ENCODE measurements around the gene MTUS2. TPM values are rescaled to one million over a fixed set of nuclear protein-coding genes. Genes with fewer than 3 reads are reported as not detected.

MTUS2 gene
- total and polyA plus RNA-seq, 9 of the 15 experiments (the other 6 are each of a cell fraction or from before 2014, with no cell fraction given): 0.01 to 0.28 (median 0.06) TPM; not detected in 1

DNA sequence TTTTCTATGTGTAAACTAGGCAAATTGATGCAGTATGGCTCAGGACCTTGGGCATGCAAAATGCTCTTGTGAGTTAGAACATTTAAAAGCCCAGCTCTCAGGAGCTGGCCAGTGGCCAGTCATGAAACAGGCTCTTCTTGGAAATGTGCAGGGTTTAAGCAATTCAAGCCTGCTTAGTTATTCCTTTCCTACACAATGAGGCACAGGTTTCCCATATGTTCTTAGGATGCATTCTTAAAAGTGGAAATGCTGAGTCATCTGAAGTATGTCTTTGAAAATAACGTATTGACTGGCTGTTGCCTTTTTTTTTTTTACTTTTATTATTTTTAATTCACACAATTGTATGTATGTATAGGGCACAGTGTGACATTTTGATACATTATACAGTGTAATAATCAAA lies 474.7 kb downstream of the MTUS2 start:
- CTCF ChIA-PET (ENCODE audit: low intra/inter-chr PET ratio): interaction anchor here (0.7 kb wide), 1 partner anchor 9 kb away, joined by 3 read pairs; no protein-coding TSS in a partner anchor
- no peak for TF ChIP-seq RFX1 (IDR thresholded peaks at IDR 0.05)
- peak; percentile 65; the same call in 1 of the 2 replicates for TF ChIP-seq MAFK (IDR thresholded peaks at IDR 0.05; ENCODE audit: low read length)
- no peak for TF ChIP-seq NCOA2 (IDR thresholded peaks at IDR 0.05; ENCODE audit: partially characterized antibody in 2 of 2)
- TF ChIP-seq PRPF4 (IDR thresholded peaks at IDR 0.05; ENCODE audit: insufficient read depth, low read depth, low read length, poor library complexity, severe bottlenecking): no peak
- no peak for TF ChIP-seq NCOA6 (IDR thresholded peaks at IDR 0.05)
- TF ChIP-seq ZNF766 (CRISPR knock-in tag; conservative IDR thresholded peaks at IDR 0.05): no peak
- no peak for TF ChIP-seq MECOM (CRISPR knock-in tag; IDR thresholded peaks at IDR 0.05)
- TF ChIP-seq, protein P1, sequence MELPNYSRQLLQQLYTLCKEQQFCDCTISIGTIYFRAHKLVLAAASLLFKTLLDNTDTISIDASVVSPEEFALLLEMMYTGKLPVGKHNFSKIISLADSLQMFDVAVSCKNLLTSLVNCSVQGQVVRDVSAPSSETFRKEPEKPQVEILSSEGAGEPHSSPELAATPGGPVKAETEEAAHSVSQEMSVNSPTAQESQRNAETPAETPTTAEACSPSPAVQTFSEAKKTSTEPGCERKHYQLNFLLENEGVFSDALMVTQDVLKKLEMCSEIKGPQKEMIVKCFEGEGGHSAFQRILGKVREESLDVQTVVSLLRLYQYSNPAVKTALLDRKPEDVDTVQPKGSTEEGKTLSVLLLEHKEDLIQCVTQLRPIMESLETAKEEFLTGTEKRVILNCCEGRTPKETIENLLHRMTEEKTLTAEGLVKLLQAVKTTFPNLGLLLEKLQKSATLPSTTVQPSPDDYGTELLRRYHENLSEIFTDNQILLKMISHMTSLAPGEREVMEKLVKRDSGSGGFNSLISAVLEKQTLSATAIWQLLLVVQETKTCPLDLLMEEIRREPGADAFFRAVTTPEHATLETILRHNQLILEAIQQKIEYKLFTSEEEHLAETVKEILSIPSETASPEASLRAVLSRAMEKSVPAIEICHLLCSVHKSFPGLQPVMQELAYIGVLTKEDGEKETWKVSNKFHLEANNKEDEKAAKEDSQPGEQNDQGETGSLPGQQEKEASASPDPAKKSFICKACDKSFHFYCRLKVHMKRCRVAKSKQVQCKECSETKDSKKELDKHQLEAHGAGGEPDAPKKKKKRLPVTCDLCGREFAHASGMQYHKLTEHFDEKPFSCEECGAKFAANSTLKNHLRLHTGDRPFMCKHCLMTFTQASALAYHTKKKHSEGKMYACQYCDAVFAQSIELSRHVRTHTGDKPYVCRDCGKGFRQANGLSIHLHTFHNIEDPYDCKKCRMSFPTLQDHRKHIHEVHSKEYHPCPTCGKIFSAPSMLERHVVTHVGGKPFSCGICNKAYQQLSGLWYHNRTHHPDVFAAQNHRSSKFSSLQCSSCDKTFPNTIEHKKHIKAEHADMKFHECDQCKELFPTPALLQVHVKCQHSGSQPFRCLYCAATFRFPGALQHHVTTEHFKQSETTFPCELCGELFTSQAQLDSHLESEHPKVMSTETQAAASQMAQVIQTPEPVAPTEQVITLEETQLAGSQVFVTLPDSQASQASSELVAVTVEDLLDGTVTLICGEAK (IDR thresholded peaks at IDR 0.05): no peak
- TF ChIP-seq, protein P1 (CRISPR knock-in tag; IDR thresholded peaks at IDR 0.05): no peak
- TF ChIP-seq NFE2L1 (tag; IDR thresholded peaks at IDR 0.05; ENCODE audit: borderline replicate concordance, low read depth): peak; percentile 23; the same call in 1 of the 2 replicates
- TF ChIP-seq C11orf30 (IDR thresholded peaks at IDR 0.05; ENCODE audit: low read depth): peak; percentile 49; the same call in 1 of the 2 replicates
- TF ChIP-seq, protein P2, sequence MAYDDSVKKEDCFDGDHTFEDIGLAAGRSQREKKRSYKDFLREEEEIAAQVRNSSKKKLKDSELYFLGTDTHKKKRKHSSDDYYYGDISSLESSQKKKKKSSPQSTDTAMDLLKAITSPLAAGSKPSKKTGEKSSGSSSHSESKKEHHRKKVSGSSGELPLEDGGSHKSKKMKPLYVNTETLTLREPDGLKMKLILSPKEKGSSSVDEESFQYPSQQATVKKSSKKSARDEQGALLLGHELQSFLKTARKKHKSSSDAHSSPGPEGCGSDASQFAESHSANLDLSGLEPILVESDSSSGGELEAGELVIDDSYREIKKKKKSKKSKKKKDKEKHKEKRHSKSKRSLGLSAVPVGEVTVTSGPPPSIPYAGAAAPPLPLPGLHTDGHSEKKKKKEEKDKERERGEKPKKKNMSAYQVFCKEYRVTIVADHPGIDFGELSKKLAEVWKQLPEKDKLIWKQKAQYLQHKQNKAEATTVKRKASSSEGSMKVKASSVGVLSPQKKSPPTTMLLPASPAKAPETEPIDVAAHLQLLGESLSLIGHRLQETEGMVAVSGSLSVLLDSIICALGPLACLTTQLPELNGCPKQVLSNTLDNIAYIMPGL (CRISPR knock-in tag; IDR thresholded peaks at IDR 0.05): no peak
- TF ChIP-seq NFE2 (IDR thresholded peaks at IDR 0.05; ENCODE audit: low read depth): peak; percentile 47
- TF ChIP-seq ZNF184 (CRISPR knock-in tag; IDR thresholded peaks at IDR 0.05): no peak

More for the DNA sequence above, 474.7 kb downstream of the MTUS2 start:
- DNase-seq (ENCODE audit: extremely low read depth in 1 of 4, low spot score in 3 of 4) (no peak), ATAC-seq (no peak), FAIRE-seq (no peak)
- H3K27me3 ChIP-seq (ENCODE audit: control insufficient read depth in 2 of 2, insufficient read depth in 2 of 2, low read length in 2 of 2): no peaks in the 10 kb centered on the region
- H2AFZ ChIP-seq (ENCODE audit: low read depth, low read length): no peak overlapping the region
- H3K4me3 ChIP-seq: no peak overlapping the region
- H3K9me3 ChIP-seq (replicated peaks; ENCODE audit: control insufficient read depth, insufficient read depth, low read depth, low read length): no peaks in the 10 kb centered on the region
- no TSS peak for BruUV-seq (replicated peaks)
- H3K4me2 ChIP-seq (ENCODE audit: insufficient read depth, low read length): no peak overlapping the region
- intact Hi-C loops (cut with micrococcal nuclease) (no loop called here), in situ Hi-C loops (cut with MboI) (no loop called here)
- no peak overlapping the region for H3K27ac ChIP-seq (ENCODE audit: extremely low read depth, low read depth, low read length)
- H3K36me3 ChIP-seq (ENCODE audit: control insufficient read depth, insufficient read depth, low read length): no peaks in the 10 kb centered on the region
- H3K4me1 ChIP-seq (replicated peaks in 1 of 2; ENCODE audit: control insufficient read depth in 2 of 2, insufficient read depth in 2 of 2, low read length in 2 of 2): no peaks in the 10 kb centered on the region
- POLR2A ChIA-PET: no interaction called here
- H4K20me1 ChIP-seq (replicated peaks; ENCODE audit: control insufficient read depth, insufficient read depth, low read length): no peaks in the 10 kb centered on the region
- H3K79me2 ChIP-seq (ENCODE audit: control insufficient read depth, insufficient read depth, low read length): no peaks in the 10 kb centered on the region
- 0% methylated on average over 1 of the region's 1 CpG for WGBS (ENCODE audit: insufficient coverage, low coverage, missing lambda C conversion rate)
- no peaks in the 10 kb centered on the region for H3K9me1 ChIP-seq (ENCODE audit: control insufficient read depth, insufficient read depth, low read length)
- H3K9ac ChIP-seq (ENCODE audit: insufficient read depth in 1 of 2, low read depth in 2 of 2, low read length in 2 of 2): no peak overlapping the region

All from K562 (cell line).